Lower leg skin (tissue), 4 donors: ENCODE results near the gene NISCH. TPM values are rescaled to one million over a fixed set of nuclear protein-coding genes. Genes with fewer than 3 reads are reported as not detected.
A peak's percentile ranks its signal among the peaks of the same experiment; 100 is the strongest.

Experiments used
- DNase-seq, 2 donors: peaks; one replicate each; pipeline ENCODE4 v3.0.0-alpha.2; 2019; ENCODE audit warnings: low spot score in 2 of 2
- H3K4me3 ChIP-seq: fragments of 200-600 bp; sonication (generic); 2 replicates; pipeline ENCODE4 v1.5.1; 2017; ENCODE audit warnings: mild to moderate bottlenecking, low read depth; ENCODE audit not compliant: poor library complexity, severe bottlenecking
- CTCF ChIP-seq, 3 donors: fragments of 450-650 bp; IDR thresholded peaks; one replicate each; pipeline ENCODE4 v1.5.1; 2016; ENCODE audit warnings: antibody characterized with exemption in 3 of 3, mild to moderate bottlenecking in 3 of 3, moderate library complexity in 2 of 3
- POLR2A ChIP-seq, 2 donors: fragments of 450-650 bp; IDR thresholded peaks; one replicate each; pipeline ENCODE4 v1.6.1; 2016 to 2017; ENCODE audit warnings: antibody characterized with exemption in 2 of 2, mild to moderate bottlenecking in 1 of 2, moderate library complexity in 1 of 2
- WGBS, 2 donors: methylation state at CpG; one replicate each; pipeline ENCODE4 v1.1.5; 2018; 5-methylcytosine and 5-hydroxymethylcytosine counted together
- intact Hi-C: fragments of 100-400 bp; cut with DNase I; formaldehyde crosslinking; loops from one replicate; pipeline ENCODE4 v1.15.0; 2023; ENCODE audit warnings: low total_unique reads
- total RNA-seq, 4 donors: library from RNA; depleted of rRNA; stranded (reverse); fragments of >200 nt; gene quantifications; one replicate each; pipeline ENCODE4 v1.1.0, GENCODE V29; 2016

NISCH gene
- total RNA-seq, 4 donors from 2014 or later: 69.9 to 133 (median 85.9) TPM

DNA sequence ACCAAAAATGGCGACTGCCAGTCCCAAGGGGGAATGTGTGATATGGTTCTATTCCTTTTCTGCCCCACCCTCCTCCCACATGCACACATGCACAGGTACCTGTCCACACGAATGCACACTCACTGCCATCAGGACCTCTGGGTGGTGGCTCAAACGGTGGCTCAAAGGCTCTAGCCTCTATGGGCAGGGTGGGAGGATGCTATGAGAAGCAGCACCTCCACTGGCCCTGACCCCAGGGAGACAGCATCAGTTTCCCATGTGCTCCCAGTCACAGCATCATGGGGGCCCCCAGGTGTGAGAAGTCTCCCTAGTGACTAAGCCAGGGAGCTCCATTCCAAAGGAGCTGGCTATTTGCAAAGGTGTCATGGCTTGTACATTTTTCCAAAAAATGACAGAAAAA is 26.4 kb upstream of the NISCH start:
- TF ChIP-seq POLR2A (IDR thresholded peaks at IDR 0.05): no peak
- no peak for TF ChIP-seq CTCF (IDR thresholded peaks at IDR 0.05)
- DNase-seq: peak in 1 of 2 donors; percentile 53
- intact Hi-C loops: no loop called here
- no peak overlapping the region for H3K4me3 ChIP-seq
- WGBS, 2 donors: 45 to 59% methylated on average over 3 of the region's 3 CpGs

- DNase-seq: peak in 1 of 2 donors; percentile 74
- H3K4me3 ChIP-seq: no peak overlapping the region
- TF ChIP-seq CTCF (IDR thresholded peaks at IDR 0.05) (no peak), POLR2A (IDR thresholded peaks at IDR 0.05) (no peak)
- 80 to 89% methylated on average over 7 of the region's 7 CpGs for WGBS, 2 donors
- intact Hi-C loops: no loop called here
These were observed 25.5 kb upstream of the NISCH start for GRCh38 chr3:52429779-52430415.

- no peak overlapping the region for H3K4me3 ChIP-seq
- peak in 1 of 2 donors; percentile 76 for DNase-seq
- WGBS, 2 donors: 84 to 89% methylated on average over 9 of the region's 9 CpGs
- no peak for TF ChIP-seq POLR2A (IDR thresholded peaks at IDR 0.05)
- TF ChIP-seq CTCF (IDR thresholded peaks at IDR 0.05): no peak
- intact Hi-C loops: no loop called here
These were observed 25.0 kb upstream of the NISCH start for GRCh38 chr3:52430416-52430810.

- 71 to 75% methylated on average over 10 of the region's 10 CpGs for WGBS, 2 donors
- TF ChIP-seq CTCF (IDR thresholded peaks at IDR 0.05): no peak
- TF ChIP-seq POLR2A (IDR thresholded peaks at IDR 0.05): no peak
- H3K4me3 ChIP-seq: no peak overlapping the region
- intact Hi-C loops: no loop called here
- peak in 1 of 2 donors; percentile 69 for DNase-seq
These were observed 23.8 kb upstream of the NISCH start for GRCh38 chr3:52431459-52432223.

DNA sequence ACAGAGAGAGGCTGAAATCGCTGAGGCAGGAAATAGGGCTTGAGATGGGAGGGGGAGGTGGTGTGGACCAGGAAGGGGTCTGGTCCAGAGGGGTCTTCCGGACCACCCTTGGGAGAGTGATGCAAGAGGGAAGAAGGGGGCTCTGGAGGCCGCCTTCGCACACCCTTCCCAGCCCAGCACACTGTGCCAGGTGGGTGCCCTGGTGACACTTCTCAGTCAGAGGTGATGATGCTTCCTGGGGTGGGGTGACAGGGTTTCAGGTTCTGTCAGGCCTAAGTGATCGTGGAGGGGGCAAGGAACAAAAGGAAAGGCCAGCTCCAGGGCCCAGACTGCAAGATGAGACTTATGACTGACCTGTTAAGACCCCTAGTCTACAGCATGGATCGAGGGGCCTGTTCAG is 23.2 kb upstream of the NISCH start:
- 79 to 80% methylated on average over 6 of the region's 6 CpGs for WGBS, 2 donors
- intact Hi-C loops: no loop called here
- peak in 1 of 2 donors; percentile 81 for DNase-seq
- TF ChIP-seq POLR2A (IDR thresholded peaks at IDR 0.05) (no peak), CTCF (IDR thresholded peaks at IDR 0.05) (no peak)
- H3K4me3 ChIP-seq: no peak overlapping the region
